GM12864 (cell line): ENCODE results near the gene PEX11G.

Experiments used
- DNase-seq: peaks from one replicate; pipeline ENCODE4 v3.0.0-alpha.2; 2011; ENCODE audit warnings: low read depth
- H3K4me3 ChIP-seq: 2 replicates; pipeline ENCODE4 v1.5.1; 2011; ENCODE audit warnings: mild to moderate bottlenecking, low read depth, low read length, control low read depth
- TF ChIP-seq, protein P1 (sequence below): IDR thresholded peaks from 2 replicates; pipeline ENCODE4 v1.5.1; 2011; ENCODE audit warnings: low read depth, mild to moderate bottlenecking, moderate library complexity, low read length, control low read depth, inconsistent platforms; ENCODE audit errors: missing control alignments

Gene PEX11G

DNA sequence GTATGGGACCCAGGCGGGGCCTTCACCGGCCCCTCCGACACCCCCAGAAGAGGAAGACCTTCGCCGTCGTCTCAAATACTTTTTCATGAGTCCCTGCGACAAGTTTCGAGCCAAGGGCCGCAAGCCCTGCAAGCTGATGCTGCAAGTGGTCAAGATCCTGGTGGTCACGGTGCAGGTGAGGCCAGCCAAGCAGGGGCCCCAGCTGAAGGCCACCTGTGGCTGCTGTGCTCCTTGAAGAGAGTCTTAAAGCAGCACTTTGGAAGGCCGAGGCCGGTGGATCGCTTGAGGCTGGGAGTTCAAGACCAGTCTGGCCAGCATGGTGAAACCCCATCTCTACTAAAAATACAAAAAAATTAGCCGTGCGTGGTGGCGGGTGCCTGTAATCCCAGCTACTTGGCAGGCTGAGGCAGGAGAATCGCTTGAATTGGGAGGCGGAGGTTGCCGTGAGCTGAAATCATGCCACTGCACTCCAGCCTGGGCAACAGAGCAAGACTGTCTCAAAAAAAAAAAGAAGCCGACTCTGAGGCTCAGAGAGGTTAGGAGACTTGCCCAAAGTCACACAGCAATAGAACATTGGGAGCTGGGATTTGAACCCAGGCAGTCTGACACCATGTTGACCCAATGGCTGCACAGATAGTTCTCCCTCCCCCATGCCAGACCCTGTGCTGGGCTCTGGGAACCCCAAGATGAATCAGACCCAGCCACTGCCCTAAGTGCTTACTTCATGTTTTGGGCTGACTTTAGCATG, 36.3 kb upstream of the PEX11G start:
- DNase-seq = no peak
- TF ChIP-seq, protein P1, sequence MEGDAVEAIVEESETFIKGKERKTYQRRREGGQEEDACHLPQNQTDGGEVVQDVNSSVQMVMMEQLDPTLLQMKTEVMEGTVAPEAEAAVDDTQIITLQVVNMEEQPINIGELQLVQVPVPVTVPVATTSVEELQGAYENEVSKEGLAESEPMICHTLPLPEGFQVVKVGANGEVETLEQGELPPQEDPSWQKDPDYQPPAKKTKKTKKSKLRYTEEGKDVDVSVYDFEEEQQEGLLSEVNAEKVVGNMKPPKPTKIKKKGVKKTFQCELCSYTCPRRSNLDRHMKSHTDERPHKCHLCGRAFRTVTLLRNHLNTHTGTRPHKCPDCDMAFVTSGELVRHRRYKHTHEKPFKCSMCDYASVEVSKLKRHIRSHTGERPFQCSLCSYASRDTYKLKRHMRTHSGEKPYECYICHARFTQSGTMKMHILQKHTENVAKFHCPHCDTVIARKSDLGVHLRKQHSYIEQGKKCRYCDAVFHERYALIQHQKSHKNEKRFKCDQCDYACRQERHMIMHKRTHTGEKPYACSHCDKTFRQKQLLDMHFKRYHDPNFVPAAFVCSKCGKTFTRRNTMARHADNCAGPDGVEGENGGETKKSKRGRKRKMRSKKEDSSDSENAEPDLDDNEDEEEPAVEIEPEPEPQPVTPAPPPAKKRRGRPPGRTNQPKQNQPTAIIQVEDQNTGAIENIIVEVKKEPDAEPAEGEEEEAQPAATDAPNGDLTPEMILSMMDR = no peak
- no peak overlapping the region for H3K4me3 ChIP-seq

- DNase-seq = no peak
- H3K4me3 ChIP-seq = no peak overlapping the region
- TF ChIP-seq, protein P1 = no peak
Measured at GRCh38 chr19:7524523-7524922, 35.7 kb upstream of the PEX11G start.

GRCh38 chr19:7522923-7523667, 34.3 kb upstream of the PEX11G start:
- DNase-seq = no peak
- H3K4me3 ChIP-seq = peak overlapping the region; percentile 80
- TF ChIP-seq, protein P1 = no peak

DNA sequence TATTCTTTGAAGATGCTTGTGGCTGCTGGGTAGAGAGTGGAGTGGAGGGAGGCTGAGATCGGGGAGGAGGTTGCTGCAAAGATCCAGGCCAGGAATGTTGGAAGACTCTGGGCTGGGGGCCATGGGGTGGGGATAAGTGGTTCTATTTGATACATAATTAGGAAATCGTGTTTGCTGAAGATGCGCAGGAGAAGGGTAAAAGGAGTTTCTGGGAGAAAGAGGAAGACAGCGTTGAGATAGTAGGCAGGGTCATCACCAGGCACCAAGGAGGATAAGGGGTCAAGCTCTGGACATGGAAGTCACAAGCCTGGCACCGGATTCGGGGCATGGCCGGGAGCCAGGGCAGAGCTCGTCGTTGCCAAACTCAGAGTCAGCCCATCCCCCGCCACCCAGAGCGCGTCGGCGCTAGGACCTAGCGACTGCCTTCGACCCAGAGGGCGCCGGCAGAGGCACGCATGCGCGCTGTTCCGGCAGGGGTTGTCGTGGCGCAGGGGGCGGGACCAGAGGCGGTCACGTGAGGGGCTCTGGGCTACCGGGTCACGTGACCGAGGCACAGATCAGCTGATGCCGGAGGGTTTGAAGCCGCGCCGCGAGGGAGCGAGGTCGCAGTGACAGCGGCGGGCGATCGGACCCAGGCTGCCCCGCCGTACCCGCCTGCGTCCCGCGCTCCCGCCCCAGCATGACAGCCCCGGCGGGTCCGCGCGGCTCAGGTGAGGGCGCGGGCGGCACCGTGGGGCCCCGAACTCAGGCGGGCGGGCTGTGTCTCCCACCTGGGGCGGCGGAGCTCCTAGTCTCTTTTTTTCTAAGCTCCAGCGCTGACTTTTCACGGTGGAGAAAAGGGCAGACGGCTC, 33.5 kb upstream of the PEX11G start, which contains the start of gene MCOLN1:
TSS of gene MCOLN1 (plus strand) at position 553 of the 851 bp plus-strand sequence. CDS start at position 680, 127 bp downstream.
- DNase-seq = peak; percentile 86
- TF ChIP-seq, protein P1 = no peak
- H3K4me3 ChIP-seq = peak within 1 kb of the TSS; percentile 80

DNA sequence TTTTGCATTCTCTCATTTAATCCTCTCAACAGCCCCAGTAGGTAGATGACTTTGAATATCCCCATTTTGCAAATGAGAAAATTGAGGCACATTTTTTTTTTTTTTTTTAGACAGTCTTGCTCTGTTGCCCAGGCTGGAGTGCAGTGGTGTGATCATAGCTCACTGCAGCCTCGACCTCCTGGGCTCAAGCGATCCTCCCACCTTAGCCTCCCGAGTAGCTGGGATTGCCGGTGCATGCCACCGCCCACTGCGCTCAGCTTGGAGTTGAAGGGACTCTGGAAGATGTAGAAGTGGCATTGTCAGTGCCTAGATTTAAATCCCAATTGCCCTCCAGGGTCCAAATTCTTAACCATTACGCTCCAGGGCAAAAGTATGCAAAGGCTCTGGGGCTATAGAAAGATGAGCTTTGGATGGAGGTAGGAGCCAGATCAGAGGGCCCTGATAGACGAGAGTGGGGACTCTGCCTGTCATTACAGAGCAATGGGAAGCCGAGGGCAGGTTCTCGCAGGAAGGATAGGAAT, 32.8 kb upstream of the PEX11G start:
- DNase-seq = no peak
- TF ChIP-seq, protein P1 = no peak
- H3K4me3 ChIP-seq = no peak overlapping the region
